ENCODE results near the gene WIZ.

Gene WIZ

DNA sequence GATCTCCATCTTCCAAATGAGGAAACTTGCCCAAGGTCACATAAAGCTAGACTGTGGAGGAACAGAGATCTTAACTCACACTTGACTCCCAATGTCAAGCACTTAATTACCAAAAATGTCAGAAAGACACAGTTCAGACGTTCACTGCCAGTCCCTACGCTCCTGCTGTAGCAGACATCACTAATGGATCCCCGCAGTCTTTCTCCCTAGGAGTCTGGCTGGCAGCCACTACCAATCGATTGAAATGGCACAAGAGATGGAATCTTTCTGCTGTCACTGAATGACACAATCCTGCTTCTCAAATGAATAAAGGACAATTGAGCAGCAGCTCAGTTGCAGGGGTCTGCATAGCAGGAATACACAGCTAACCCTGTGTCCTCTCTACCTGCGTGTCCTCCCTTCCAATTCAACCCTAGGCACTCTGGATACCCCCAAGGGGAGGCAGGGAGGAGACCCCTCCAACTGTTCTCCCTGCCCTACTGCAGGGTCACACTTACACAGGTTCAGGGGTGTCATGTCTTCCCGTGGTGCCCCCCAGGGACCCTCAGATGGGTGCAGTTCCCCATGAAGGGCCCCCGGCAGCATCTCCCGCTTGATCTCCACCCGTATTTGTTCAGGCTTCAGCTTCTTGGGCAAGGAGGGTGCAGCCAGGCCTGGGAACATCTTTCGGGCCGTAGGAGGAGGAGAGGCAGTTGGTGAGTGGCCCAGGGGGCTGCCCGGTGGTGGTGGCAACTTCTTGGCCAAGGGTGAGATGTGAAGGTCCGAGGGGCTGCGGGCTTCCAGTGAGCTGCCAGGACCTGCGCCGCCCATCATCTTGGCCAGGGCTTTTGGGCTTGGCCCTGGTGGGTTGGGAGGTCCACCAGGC lies 23.0 kb downstream of the WIZ start:
- H3K4me3 ChIP-seq (ENCODE audit: low read length), result no peak overlapping the region
- DNase-seq (ENCODE audit: low read depth), result no peak
- no peak for TF ChIP-seq CTCF (conservative IDR thresholded peaks at IDR 0.05; ENCODE audit: low read length)

- no peak overlapping the region for H3K4me3 ChIP-seq (ENCODE audit: low read length)
- no peak for DNase-seq (ENCODE audit: low read depth)
- no peak for TF ChIP-seq CTCF (conservative IDR thresholded peaks at IDR 0.05; ENCODE audit: low read length)
These were observed 24.3 kb downstream of the WIZ start for GRCh38 chr19:15425321-15425950.

DNA sequence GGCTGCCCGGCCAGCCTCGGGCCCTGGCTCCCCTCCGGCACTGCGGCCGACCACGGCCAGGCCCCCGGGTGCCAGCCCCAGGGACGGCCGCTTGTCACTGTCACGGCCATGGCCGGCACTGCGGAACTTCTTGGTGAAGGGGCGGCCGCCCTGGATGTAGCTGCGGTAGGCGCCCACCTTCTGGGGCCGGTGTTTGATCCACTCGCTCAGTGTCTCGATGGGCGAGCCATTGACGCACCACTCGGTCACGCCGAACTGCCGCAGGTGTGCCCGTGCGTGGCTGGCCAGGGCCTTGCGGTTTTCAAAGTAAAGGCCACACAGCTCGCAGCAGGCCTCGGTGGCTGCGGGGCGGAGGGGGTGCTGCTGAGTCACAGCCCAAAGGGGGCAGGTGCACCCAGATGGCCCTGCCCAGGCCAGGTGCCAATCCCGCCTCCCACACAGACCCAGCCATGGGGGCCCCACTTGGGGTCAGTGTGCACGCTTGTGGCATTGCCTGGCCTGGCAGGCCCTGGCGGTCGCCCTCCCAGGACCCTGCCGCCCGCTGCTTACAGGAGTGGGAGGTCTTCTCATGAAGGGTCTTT lies 25.0 kb downstream of the WIZ start:
- TF ChIP-seq CTCF (conservative IDR thresholded peaks at IDR 0.05; ENCODE audit: low read length), result no peak
- DNase-seq (ENCODE audit: low read depth), result no peak
- H3K4me3 ChIP-seq (ENCODE audit: low read length), result no peak overlapping the region

- no peak for TF ChIP-seq CTCF (conservative IDR thresholded peaks at IDR 0.05; ENCODE audit: low read length)
- DNase-seq (ENCODE audit: low read depth), result no peak
- no peak overlapping the region for H3K4me3 ChIP-seq (ENCODE audit: low read length)
These were observed 25.6 kb downstream of the WIZ start for GRCh38 chr19:15424121-15424520.

GRCh38 chr19:15423130-15423529 lies 26.6 kb downstream of the WIZ start:
- H3K4me3 ChIP-seq (ENCODE audit: low read length), result no peak overlapping the region
- no peak for DNase-seq (ENCODE audit: low read depth)
- TF ChIP-seq CTCF (conservative IDR thresholded peaks at IDR 0.05; ENCODE audit: low read length), result no peak

GRCh38 chr19:15422296-15423075 lies 27.3 kb downstream of the WIZ start:
- DNase-seq (ENCODE audit: low read depth), result no peak
- TF ChIP-seq CTCF (conservative IDR thresholded peaks at IDR 0.05; ENCODE audit: low read length), result no peak
- no peak overlapping the region for H3K4me3 ChIP-seq (ENCODE audit: low read length)
